ENCODE measurements around the gene KPNA4.

DNA sequence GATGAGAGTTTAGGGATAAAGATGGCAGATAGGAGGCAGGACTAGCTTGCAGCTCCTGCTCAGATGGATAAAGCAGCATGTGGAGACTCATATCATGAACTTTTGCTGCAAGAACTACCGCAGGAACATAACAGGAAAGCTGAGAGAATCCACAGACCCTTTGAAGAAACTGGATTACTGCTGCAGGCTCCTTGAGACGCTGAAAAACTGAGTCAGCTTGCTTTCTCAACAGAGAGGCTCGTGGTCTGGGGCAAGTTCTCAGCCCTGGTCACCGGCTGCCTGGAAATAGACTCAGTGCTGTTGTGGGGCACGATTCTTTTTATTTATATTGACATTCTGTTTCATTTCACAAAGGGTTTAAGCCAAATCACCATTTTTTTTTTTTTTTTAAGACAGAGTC is 87.0 kb downstream of the KPNA4 start:
- no peak for TF ChIP-seq POLR2A (IDR thresholded peaks at IDR 0.05)
- no peak for TF ChIP-seq CTCF (IDR thresholded peaks at IDR 0.05)
